SKM-1 treated with dmso at 0.1 percent for 144 hours (cell line): Measurements from ENCODE around the gene GULP1.
"Not testable (repeated sequence)": the region's sequence is repeated elsewhere in the genome, so short reads cannot be mapped to it uniquely, and the experiment has no call there.

Experiments
- DNase-seq: peaks from one replicate; lab custom pipeline; 2025; ENCODE audit not compliant: unreplicated experiment; lab: John Stamatoyannopoulos, UW

GULP1 gene, protein sequence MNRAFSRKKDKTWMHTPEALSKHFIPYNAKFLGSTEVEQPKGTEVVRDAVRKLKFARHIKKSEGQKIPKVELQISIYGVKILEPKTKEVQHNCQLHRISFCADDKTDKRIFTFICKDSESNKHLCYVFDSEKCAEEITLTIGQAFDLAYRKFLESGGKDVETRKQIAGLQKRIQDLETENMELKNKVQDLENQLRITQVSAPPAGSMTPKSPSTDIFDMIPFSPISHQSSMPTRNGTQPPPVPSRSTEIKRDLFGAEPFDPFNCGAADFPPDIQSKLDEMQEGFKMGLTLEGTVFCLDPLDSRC

DNA sequence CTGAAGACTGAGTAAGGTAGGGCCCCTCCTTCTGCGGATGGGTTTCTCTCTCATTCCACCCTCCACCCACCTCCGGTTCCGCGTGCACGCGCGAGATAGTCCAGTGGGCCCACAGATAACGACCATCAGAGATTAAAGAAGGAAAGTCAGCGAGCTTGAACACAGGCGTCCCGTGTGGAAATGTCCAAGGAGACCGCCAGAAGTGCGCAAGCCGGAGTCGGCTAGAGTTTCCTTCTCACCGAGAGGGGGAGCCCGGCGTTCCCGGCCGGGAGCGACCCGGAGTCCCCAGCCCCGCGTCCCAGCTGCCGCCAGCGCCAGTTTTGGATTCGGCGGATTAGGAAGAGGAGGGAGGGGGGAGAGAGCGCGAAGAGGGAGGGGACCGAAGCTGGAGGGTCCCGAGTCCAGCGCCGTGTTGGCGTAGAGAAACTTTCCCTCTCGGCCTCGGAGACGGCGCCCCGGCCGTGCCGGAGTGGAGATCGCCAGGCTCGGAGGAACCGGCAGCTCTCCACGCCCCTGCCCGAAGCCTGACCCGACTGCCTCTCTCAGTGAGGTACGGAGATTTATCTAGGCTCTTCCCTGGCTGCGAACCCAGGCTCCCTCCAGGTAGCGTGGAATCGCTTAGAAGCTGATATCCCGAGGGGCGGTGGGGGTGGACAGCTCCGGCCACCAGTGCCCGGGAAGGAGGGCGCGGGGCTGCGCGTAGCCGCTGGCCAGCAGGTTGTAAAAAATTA lies at the start of gene GULP1:
TSS of gene GULP1 (plus strand) at position 258 of the 731 bp plus-strand sequence. CDS start 185,829 bp downstream, outside the sequence.
- DNase-seq, result peak; percentile 30

DNA sequence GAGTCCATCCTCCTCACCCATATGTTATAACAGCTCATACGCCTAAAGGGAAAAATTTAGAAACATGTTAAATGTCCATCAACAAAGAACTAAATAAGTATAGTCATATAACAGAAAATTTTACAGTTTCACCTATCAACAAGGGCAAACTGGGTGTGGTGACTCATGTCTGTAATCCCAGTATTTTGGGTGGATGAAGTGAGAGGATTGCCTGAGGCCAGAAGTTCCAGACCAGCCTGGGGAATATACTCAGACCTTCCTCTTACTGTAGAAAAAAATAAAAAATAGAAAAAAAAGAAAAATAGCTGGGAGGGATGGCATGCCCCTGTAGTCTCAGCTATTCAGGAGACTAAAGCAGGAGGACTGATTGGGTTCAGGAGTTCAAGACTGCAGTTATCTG lies 48.3 kb upstream of the GULP1 start:
- no peak for DNase-seq

DNA sequence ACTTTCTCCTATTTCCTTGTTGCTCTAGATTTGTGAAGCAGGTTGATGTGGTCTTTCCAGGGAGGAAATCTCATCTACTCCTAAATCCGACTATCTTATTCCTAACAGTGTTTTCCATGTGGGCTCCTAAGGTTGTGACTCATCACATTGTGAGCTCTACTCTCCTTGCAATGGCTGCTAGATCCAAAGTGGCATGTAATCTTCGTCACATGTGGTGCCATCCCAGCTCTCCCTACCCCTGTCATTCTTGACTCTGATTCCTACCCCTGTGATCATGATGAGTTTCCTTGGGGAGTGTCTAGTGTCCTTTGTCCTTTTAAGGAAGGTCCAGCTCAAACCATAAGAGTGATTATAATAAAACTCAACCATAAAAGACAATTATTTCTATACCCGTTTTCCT lies 47.3 kb upstream of the GULP1 start:
- no peak for DNase-seq

DNA sequence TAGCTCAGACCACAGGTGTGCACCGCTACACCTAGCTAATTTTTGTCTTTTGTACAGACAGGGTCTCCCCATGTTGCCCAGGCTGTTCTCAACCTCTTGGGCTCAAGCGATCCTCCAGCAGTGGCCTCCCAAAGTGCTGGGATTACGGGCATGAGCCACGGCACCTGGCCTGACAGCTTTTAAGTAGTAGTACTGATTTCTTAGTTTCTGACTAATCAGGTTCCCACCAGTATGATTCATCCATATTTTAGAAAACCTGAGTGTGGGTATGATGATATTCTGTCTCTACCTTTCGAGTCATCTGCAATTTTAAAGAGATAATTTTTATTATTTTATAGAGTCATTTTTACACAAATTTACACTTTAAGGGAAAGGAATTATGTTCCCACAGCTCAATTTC lies 46.4 kb upstream of the GULP1 start:
- no peak for DNase-seq

DNA sequence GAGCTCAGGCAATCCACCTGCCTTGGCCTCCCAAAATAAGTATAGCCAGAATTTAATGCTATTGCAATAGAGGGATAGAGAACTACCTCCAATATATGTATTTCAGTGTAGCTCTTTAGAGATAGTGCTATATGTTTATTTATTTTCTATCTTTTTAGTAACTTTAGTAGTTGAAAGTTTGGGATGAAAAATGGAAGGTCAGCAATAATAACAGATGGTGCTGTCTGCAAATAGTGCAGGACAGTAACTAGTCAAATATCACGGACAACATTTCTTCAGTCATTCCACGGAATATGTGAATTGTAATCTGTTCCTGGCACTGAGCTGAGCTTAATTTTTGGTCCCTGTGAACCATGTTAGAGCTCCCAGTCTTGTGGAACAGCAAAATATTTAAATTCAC lies 43.2 kb upstream of the GULP1 start:
- no peak for DNase-seq

DNA sequence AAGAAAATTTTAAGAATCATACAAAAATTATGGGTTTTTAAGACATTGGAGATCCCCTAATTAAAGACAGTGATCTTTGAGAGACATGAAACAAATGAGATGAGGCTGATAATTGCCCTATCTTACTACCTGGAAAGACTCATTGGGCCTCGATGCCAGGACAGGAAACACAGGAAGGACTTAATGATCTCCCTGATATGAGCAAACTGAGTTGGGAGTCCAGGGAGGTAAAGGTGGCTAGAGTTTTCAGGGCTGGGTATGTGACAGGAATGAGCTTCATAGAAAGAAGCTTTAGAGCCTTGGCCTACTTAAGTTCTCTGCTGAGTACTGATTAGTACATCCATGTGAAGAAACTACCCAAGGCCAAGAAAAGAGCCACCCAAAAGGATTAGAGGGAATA lies 40.6 kb upstream of the GULP1 start:
- no peak for DNase-seq

DNA sequence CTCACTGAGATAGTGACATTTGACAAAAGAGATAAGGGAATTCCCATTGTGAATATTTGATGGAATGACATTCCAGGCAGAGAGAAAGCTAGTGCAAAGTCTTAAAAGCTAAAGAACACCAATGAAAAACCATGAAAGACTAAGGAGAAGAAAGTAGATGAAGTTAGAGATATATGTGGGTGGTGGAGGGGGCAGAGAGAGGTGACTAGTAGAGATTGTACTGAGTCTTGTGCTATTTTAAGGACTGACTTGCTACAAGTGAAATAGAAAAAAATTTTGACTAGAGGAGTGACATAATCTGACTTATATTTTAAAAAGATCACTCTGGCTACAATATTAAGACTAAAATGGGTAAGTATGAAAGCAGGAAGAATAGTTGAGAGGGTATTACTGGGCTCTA lies 35.3 kb upstream of the GULP1 start:
- no peak for DNase-seq

DNA sequence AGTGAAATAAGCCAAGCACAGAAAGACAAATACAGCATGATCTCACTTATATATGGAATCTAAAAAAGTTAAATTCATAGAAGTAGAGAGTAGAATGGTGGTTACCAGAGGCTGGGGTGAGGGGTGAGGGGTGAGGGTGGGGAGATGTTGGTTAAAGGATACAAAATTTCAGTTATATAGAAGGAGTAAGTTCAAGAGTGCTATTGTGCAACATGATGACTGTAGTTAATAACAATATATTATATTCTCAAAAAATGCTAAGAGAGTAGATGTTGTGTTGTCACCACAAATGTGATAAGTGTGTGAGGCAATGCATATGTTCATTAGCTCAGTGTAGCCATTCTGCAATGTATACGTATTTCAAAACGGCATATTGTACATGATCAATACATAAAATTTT lies 26.4 kb upstream of the GULP1 start:
- DNase-seq, result no peak

DNA sequence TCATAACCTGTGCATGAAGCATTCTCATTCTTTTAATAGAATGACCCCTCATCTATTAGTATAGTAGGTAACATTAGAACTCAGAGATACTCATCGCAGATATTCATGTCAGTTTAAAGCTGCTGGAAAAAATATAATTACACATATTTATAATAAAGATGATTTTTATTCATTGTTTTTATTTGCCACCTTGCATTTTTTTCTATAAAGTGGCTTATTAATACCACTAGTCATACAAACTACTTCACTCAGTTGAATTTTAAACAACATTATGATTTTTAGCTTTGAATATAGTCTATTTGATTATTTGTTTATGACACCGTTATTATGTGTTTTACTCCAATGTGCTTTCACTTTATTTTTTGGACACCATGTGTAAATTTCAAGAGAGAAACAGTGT lies 23.9 kb upstream of the GULP1 start:
- DNase-seq, result no peak

DNA sequence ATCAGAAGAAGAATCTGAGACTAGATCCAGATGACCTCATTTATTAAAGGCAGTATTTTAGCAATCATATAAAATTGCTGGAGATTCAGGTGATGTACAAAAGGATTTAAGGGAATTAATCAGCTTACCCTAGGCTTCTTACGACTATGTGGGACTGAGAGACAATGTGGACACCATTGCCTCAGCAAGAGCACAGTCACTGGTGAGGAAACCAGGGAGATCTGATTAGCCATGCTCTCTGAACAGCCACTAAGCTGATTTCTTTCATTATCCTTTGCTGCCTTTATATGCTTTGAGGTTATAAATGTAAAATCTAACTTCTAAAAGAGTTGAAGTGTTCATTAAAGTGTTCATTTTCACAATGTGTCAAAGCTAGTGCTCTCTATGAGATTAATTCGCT lies 22.7 kb upstream of the GULP1 start:
- no peak for DNase-seq

DNA sequence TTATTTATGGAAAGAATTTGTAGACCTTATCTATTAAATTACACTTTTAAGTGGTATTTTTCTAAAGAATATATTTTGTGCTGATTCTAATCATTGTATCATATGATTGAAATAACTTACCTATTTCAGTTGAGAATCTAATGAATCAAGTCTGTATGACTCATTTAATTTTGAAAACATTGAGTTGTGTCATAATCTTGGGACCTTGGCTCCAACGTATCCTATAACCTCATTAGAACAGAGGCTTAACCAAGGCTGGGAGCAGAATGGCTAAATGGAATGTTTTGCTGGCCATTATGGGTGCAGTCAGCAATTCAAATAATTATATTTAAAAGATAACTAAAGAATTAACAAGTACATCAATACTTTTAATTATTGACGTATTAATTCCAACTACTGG lies 19.6 kb upstream of the GULP1 start:
- DNase-seq, result no peak

DNA sequence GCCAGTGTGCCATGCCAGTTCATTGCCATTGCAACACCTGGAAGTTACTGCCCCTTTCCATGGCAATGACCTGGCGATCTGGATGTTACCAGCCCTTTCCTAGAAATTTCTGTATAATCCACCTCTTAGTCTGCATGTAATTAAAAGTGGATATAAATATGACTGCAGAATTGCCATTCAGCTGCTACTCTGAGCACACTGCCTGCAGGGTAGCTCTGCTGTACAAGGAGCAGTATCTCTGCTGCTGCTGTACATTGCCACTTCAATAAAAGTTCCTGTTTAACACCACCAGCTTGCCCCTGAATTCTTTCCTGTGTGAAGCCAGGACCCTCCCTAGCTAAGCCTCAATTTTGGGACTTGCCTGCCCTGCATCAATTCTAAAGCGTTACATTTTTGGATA lies 17.4 kb upstream of the GULP1 start:
- DNase-seq, result no peak

DNA sequence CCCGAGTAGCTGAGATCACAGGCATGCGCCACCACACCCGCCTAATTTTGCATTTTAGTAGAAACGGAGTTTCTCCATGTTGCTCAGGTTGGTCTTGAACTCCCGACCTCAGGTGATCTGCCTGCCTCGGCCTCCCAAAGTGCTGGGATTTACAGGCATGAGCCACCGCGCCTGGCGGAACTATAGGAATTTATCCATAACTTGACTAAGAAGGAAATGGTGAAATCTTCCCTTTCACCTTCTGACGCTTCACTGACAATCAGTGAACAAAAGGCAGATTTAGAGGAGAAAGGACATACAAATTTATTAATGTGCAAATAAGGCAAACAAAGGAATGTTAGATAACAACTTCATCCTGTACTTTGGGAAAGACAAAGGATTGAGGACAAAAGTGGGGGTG lies 15.4 kb upstream of the GULP1 start:
- no peak for DNase-seq

DNA sequence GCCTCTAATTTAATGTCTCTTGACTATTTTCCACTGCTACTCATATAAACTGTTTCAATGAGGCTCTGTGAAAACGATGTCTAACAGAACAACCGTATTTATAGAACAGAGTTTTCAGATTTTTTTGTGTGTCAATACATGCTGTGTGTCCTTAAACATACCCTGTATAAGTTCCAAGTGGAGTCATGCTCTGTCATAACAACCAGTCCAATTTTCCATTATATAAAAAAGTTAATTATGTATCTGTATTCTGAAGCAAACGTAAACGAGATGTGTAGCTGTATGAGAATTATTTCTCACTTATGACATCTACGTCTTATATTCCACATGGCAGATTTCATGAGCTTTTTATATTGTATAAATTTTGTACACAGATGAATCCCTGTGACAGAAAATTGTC lies 13.9 kb upstream of the GULP1 start:
- DNase-seq, result no peak

DNA sequence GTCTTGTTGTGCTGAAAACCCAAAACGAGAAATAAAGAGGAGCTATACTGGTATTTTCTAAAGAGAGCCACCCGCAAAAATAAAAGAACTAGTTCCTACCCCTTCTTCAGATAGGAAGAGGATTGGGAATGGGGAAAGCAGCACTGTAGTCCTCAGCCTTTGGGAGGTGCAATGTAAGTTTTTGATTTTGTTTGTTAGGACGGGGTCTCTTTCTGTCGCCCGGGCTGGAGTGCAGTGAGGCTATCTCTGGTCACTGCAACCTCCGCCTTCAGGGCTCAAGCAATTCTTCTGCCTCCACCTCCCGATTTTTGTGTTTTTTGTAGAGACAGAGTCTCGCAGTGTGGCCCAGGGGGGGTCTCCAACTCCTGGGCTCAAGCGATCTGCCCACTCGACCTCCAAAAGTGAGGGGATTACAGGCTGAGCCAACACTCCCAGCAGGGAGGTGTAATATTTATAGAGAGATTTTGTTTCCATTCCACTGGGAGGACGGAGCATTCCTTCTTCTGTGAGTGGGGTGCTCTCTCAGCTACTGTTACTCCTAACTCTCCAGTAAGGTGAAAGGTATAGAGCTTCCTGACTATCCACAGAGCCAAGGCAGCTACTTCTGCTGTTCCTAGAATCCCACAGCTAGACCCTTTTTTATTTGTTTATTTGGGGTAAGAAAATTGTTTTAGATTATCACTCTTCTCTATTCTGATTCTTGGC lies 13.1 kb upstream of the GULP1 start:
- no peak for DNase-seq

DNA sequence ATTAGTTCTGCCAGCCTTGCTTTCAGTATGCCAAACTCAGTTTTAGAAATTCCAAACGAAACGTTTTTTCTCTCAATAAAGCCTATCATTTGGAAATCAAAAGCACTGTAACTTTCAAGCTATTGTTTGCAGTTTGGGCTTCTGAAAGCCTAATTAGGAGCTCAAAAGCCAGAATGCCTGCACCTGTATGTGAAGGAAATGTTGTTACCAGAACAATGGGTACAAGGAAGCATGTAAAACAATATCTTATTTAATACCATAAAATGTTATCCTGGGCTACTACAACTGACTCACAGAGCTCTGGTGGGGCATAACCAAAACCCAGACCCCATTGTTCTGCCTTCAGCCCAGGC lies 12.6 kb upstream of the GULP1 start:
- no peak for DNase-seq

DNA sequence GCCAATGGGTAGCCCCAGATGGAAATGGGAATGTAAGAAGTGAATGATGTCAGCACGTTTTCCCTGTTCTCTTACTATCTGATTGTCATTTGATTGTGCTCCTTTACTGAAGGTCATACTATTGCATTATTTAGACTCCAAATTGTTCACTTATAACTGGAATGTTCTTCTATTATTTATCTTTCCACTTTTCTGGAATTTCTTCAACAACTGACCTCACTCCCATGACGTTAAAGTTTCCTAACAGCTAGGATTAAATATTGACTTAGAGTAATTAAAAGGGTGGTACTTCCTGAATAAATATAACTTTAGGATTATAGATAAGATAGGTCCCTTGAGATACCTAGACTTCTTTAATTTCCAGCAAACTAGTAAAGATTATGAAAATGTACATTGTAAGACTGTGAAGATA lies 10.9 kb upstream of the GULP1 start:
- no peak for DNase-seq

DNA sequence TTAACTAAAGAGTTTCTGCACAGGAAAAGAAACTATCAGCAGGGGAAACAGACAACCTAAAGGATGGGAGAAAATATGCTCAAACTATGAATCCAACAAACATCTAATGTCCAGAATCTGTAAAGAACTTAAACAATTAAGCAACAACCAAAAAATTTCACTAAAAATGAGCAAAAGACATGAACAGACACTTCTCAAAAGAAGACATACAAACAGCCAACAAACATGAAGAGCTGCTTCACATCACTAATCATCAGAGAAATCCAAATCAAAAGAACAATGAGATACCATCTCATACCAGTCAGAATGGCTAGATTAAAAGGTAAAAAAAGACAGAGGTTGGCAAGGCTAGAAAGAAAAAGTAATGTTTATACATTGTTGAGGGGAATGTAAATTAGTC lies 8.8 kb upstream of the GULP1 start:
- no peak for DNase-seq

DNA sequence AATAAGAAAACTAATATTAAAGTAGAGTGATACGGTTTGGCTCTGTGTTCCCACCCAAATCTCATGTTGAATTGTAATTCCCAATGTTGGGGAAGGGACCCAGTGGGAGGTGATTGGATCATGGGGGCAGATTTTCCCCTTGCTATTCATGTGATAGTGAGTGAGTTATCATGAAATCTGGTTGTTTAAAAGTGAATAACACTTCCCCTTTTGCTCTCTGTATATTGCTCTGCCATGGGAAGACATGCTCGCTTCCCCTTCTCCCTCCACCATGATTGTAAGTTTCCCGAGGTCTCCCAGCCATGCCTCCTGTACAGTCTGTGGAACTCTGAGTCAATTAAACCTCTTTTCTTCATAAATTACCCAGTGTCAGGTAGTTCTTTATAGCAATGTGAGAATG lies 7.4 kb upstream of the GULP1 start:
- DNase-seq, result not testable (repeated sequence)

DNA sequence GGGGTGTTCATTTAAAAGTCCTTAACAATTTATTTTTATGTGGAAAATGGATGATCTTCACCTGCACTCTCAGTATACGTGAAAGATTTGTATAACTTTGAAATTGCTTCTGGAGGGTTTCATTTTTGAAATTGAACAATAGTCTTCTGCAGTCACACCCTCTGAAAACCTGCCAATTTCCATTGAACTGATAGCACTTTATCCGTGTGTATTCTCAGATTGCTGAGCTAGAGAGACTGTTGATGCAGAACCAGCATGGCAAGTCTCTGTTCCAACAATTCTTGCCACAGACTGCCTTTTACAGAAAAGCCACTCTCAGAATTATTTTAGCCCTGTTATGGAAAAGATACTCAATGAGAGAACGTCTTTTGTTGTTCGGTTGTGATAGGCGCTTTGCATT lies 6.6 kb upstream of the GULP1 start:
- DNase-seq, result no peak

DNA sequence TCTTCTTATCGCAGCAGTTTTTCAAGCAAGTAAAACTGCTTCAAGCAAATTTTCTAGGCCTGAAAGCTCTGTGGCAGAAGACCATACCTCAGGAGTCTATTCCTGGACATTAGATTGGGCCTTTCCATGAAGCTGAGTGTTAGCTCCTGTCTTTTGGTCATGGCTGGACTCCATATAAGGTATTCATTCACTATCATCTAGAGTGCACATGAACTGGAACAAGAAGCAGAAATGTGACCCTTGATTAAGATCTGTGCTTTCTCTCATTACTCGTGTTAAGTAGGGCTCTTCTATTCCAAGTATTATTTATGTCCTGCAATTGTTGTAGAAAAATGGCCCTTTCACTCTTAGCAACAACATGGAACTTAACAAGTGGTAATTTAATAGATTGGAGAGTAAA lies 5.9 kb upstream of the GULP1 start:
- DNase-seq, result no peak

DNA sequence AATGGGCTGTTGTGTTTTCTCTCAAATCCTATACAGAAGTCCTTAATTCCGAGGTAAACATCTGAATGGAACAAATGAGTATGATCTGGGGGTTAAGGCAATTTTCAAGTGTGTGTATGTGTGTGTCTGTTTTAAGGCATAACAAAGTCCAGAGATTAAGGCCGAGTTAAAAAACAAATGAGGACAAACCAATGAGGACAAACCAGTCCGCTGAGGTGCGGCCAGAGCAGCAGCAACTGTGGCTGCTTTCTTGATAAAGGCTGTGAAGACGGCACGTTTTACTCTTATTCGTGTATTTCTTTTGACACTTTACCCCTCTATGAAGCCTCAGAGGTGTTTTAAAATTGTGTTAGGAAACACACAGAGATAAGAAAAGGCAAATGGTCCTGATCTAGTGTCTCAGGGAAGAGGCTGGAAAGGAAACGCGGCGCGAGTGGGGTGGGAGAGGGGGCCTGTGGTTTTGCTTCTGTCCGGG lies 495 bp upstream of the GULP1 start:
- DNase-seq, result no peak
